GM12874 (cell line): ENCODE results near the gene SPART.

ENCODE experiments used
- CTCF ChIP-seq: IDR thresholded peaks from 2 replicates; pipeline ENCODE4 v1.5.1; 2011; ENCODE audit warnings: low read depth, mild to moderate bottlenecking, control low read depth, low read length, moderate library complexity; ENCODE audit not compliant: insufficient read depth

SPART gene

GRCh38 chr13:36346222-36347083 lies at the start of gene SPART:
Gene SPART (minus strand): TSS chr13:36346394. CDS start chr13:36335830, 10,564 bp downstream.
- TF ChIP-seq CTCF = peak; percentile 95

GRCh38 chr13:36395280-36395679 lies 49.1 kb upstream of the SPART start:
- TF ChIP-seq CTCF = peak; percentile 33; the same call in 1 of the 2 replicates

GRCh38 chr13:36385489-36385888 lies 39.3 kb upstream of the SPART start:
- no peak for TF ChIP-seq CTCF

- no peak for TF ChIP-seq CTCF
These were observed 35.8 kb upstream of the SPART start for GRCh38 chr13:36382030-36382429.

GRCh38 chr13:36377826-36378468 lies 31.8 kb upstream of the SPART start:
- no peak for TF ChIP-seq CTCF

- TF ChIP-seq CTCF = no peak
These were observed 27.9 kb upstream of the SPART start for GRCh38 chr13:36374063-36374462.

- TF ChIP-seq CTCF = no peak
These were observed 25.0 kb upstream of the SPART start for GRCh38 chr13:36371185-36371584.
